K562 (cell line): Measurements from ENCODE around the gene BNIPL. TPM values are rescaled to one million over a fixed set of nuclear protein-coding genes. Genes with fewer than 3 reads are reported as not detected.

ENCODE experiments used
- ATF7 ChIP-seq: fragments of 450-650 bp; IDR thresholded peaks from 2 replicates; pipeline ENCODE4 v1.7.1; 2014; ENCODE audit warnings: mild to moderate bottlenecking, moderate library complexity
- BMI1 ChIP-seq: fragments of 150-350 bp; IDR thresholded peaks from 2 replicates; pipeline ENCODE4 v1.6.1; 2014; ENCODE audit warnings: low read length
- CBFA2T2 ChIP-seq: fragments of 450-650 bp; conservative IDR thresholded peaks from 2 replicates; pipeline ENCODE4 v1.6.1; 2017; ENCODE audit warnings: mild to moderate bottlenecking
- COPS2 ChIP-seq: fragments of 450-650 bp; conservative IDR thresholded peaks from 2 replicates; pipeline ENCODE4 v1.6.1; 2016; ENCODE audit warnings: mild to moderate bottlenecking, moderate library complexity
- FIP1L1 ChIP-seq: fragments of 200-400 bp; formaldehyde crosslinking; IDR thresholded peaks from 2 replicates; pipeline ENCODE4 v1.6.1; 2018; ENCODE audit warnings: mild to moderate bottlenecking, low read depth, low read length; ENCODE audit not compliant: poor library complexity, severe bottlenecking
- NBN ChIP-seq: fragments of 450-650 bp; IDR thresholded peaks from 2 replicates; pipeline ENCODE4 v1.6.1; 2016; ENCODE audit warnings: low read depth, mild to moderate bottlenecking
- NCOR1 ChIP-seq: fragments of 450-650 bp; IDR thresholded peaks from 2 replicates; pipeline ENCODE4 v1.6.1; 2016; ENCODE audit warnings: mild to moderate bottlenecking, moderate library complexity
- NRF1 ChIP-seq, 2 experiments: fragments of 450-650 bp; IDR thresholded peaks in 1 of 2; conservative IDR thresholded peaks in 1 of 2; 2 replicates each; pipeline ENCODE4 v1.6.1; 2014; ENCODE audit warnings: mild to moderate bottlenecking in 2 of 2
- TCF3 ChIP-seq: sonication (generic); formaldehyde crosslinking; IDR thresholded peaks from 2 replicates; pipeline ENCODE4 v1.4.0; 2020; ENCODE audit warnings: mild to moderate bottlenecking, missing genetic modification reagents
- ZNF274 ChIP-seq: IDR thresholded peaks from 2 replicates; pipeline ENCODE4 v1.6.1; 2011; ENCODE audit warnings: low read depth, mild to moderate bottlenecking, low read length, moderate library complexity, borderline replicate concordance
- ZNF57 ChIP-seq: fragments of 450-650 bp; formaldehyde crosslinking; IDR thresholded peaks from 2 replicates; pipeline ENCODE4 v1.4.0; 2020; ENCODE audit warnings: mild to moderate bottlenecking, moderate library complexity
- polyA plus RNA-seq, 8 experiments: library from polyadenylated mRNA; depleted of rRNA in 4 of 8; stranded (reverse) in 5 of 8; unstranded in 3 of 8; fragments of >200 nt; fragmentation: Nextera tagmentation in 2 of 8; fragmentation: Illumina TruSeq in 1 of 8; extraction: Ambion mirVana in 2 of 8; extraction: Trizol in 1 of 8; gene quantifications; 2 replicates each; pipeline versions ENCODE4 v1.2.1 to v1.2.3, GENCODE V29; 2011 to 2014; ENCODE audit warnings: inconsistent platforms in 1 of 8, missing spikeins in 1 of 8
- total RNA-seq, 7 experiments: library from RNA; depleted of rRNA in 6 of 7; stranded (reverse); fragments of >200 nt in 6 of 7; fragmentation: Illumina TruSeq in 2 of 7; extraction: Trizol in 2 of 7; gene quantifications; 2 replicates each; pipeline versions ENCODE4 v1.2.1 to v1.2.3, GENCODE V29; 2011 to 2021; ENCODE audit warnings: low replicate concordance in 1 of 7
- TF ChIP-seq, protein P1 (sequence below), 2 experiments: fragments of 450-650 bp in 1 of 2; sonication (generic) in 1 of 2; formaldehyde crosslinking in 1 of 2; IDR thresholded peaks in 1 of 2; conservative IDR thresholded peaks in 1 of 2; 2 replicates each; pipeline versions ENCODE4 v1.6.1 to v1.8.1; 2016 to 2023; ENCODE audit warnings: mild to moderate bottlenecking in 2 of 2, moderate library complexity in 2 of 2, inconsistent platforms in 1 of 2, missing genetic modification reagents in 1 of 2
- TF ChIP-seq, protein P2 (sequence below), 2 experiments: fragments of 450-650 bp in 1 of 2; IDR thresholded peaks; 2 replicates each; pipeline ENCODE4 v1.6.1; 2011 to 2017; ENCODE audit warnings: low read depth in 2 of 2, antibody characterized with exemption in 1 of 2, borderline replicate concordance in 1 of 2, low read length in 1 of 2, mild to moderate bottlenecking in 1 of 2, mixed read lengths in 1 of 2; ENCODE audit not compliant: control insufficient read depth in 1 of 2
- TF ChIP-seq, protein P3 (sequence below): fragments of 150-350 bp; IDR thresholded peaks from 2 replicates; pipeline ENCODE4 v1.6.1; 2014; ENCODE audit warnings: low read depth, mild to moderate bottlenecking, low read length, borderline replicate concordance
- TF ChIP-seq, protein P4 (sequence below): fragments of 250-450 bp; sonication (Bioruptor Pico); IDR thresholded peaks from 2 replicates; pipeline ENCODE4 v1.6.1; 2021; ENCODE audit warnings: mild to moderate bottlenecking
- TF ChIP-seq, protein P5 (sequence below): fragments of 250-450 bp; sonication (Bioruptor Pico); IDR thresholded peaks from 2 replicates; pipeline ENCODE4 v1.4.0; 2020; ENCODE audit warnings: mild to moderate bottlenecking, moderate library complexity, borderline replicate concordance

The BNIPL gene
- total and polyA plus RNA-seq, 9 of the 15 experiments (the other 6 are each of a cell fraction or from before 2014, with no cell fraction given) = 0.08 to 1.4 (median 0.68) TPM

DNA sequence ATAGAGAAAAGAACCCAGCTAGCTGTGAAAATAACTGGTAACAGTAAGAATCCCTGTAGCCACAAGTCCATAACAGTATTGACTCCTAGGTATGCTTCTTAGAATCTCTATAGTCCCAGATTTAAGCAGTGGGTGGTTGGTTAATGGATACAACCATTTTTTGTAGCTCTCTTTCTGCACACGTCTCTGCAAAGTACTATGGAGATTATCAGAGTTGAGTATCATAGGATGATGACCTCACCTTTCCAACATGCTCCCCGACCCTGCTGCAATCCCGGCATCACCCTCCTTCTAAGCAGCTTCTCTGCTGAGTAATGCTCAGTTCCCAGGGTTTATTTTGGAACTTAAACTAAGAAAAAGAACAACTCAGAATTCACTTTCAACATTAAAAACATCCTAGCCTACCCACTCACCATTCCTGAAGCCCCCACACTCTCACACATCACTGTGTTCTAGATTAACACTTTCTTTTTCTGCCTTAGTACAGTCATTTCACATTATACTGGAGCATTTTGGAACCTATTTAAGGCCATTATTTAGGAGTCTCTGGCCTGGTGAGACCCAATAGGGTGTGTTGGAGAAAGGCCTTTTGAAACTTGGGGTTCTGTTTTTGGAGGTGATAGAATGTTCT, 26.5 kb downstream of the BNIPL start (continued):
- TF ChIP-seq, protein P1, sequence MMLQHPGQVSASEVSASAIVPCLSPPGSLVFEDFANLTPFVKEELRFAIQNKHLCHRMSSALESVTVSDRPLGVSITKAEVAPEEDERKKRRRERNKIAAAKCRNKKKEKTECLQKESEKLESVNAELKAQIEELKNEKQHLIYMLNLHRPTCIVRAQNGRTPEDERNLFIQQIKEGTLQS (IDR thresholded peaks at IDR 0.05) = peak; percentile 99
- TF ChIP-seq, protein P1 (CRISPR knock-in tag; conservative IDR thresholded peaks at IDR 0.05) = peak; percentile 94
- TF ChIP-seq TCF3 = no peak
- TF ChIP-seq ZNF57 (CRISPR knock-in tag) = no peak
- no peak for TF ChIP-seq FIP1L1
- no peak for TF ChIP-seq ZNF274
- TF ChIP-seq, protein P2, sequence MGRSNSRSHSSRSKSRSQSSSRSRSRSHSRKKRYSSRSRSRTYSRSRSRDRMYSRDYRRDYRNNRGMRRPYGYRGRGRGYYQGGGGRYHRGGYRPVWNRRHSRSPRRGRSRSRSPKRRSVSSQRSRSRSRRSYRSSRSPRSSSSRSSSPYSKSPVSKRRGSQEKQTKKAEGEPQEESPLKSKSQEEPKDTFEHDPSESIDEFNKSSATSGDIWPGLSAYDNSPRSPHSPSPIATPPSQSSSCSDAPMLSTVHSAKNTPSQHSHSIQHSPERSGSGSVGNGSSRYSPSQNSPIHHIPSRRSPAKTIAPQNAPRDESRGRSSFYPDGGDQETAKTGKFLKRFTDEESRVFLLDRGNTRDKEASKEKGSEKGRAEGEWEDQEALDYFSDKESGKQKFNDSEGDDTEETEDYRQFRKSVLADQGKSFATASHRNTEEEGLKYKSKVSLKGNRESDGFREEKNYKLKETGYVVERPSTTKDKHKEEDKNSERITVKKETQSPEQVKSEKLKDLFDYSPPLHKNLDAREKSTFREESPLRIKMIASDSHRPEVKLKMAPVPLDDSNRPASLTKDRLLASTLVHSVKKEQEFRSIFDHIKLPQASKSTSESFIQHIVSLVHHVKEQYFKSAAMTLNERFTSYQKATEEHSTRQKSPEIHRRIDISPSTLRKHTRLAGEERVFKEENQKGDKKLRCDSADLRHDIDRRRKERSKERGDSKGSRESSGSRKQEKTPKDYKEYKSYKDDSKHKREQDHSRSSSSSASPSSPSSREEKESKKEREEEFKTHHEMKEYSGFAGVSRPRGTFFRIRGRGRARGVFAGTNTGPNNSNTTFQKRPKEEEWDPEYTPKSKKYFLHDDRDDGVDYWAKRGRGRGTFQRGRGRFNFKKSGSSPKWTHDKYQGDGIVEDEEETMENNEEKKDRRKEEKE (IDR thresholded peaks at IDR 0.05; ENCODE audit: borderline replicate concordance in 1 of 2, control insufficient read depth in 1 of 2, low read depth in 2 of 2, low read length in 1 of 2) = no peak
- no peak for TF ChIP-seq BMI1
- TF ChIP-seq, protein P3, sequence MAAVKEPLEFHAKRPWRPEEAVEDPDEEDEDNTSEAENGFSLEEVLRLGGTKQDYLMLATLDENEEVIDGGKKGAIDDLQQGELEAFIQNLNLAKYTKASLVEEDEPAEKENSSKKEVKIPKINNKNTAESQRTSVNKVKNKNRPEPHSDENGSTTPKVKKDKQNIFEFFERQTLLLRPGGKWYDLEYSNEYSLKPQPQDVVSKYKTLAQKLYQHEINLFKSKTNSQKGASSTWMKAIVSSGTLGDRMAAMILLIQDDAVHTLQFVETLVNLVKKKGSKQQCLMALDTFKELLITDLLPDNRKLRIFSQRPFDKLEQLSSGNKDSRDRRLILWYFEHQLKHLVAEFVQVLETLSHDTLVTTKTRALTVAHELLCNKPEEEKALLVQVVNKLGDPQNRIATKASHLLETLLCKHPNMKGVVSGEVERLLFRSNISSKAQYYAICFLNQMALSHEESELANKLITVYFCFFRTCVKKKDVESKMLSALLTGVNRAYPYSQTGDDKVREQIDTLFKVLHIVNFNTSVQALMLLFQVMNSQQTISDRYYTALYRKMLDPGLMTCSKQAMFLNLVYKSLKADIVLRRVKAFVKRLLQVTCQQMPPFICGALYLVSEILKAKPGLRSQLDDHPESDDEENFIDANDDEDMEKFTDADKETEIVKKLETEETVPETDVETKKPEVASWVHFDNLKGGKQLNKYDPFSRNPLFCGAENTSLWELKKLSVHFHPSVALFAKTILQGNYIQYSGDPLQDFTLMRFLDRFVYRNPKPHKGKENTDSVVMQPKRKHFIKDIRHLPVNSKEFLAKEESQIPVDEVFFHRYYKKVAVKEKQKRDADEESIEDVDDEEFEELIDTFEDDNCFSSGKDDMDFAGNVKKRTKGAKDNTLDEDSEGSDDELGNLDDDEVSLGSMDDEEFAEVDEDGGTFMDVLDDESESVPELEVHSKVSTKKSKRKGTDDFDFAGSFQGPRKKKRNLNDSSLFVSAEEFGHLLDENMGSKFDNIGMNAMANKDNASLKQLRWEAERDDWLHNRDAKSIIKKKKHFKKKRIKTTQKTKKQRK = no peak
- TF ChIP-seq, protein P4, sequence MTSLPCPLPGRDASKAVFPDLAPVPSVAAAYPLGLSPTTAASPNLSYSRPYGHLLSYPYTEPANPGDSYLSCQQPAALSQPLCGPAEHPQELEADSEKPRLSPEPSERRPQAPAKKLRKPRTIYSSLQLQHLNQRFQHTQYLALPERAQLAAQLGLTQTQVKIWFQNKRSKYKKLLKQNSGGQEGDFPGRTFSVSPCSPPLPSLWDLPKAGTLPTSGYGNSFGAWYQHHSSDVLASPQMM (CRISPR knock-in tag) = no peak
- TF ChIP-seq NCOR1 = no peak
- TF ChIP-seq CBFA2T2 = no peak
- TF ChIP-seq NBN = no peak
- no peak for TF ChIP-seq COPS2
- TF ChIP-seq, protein P5, sequence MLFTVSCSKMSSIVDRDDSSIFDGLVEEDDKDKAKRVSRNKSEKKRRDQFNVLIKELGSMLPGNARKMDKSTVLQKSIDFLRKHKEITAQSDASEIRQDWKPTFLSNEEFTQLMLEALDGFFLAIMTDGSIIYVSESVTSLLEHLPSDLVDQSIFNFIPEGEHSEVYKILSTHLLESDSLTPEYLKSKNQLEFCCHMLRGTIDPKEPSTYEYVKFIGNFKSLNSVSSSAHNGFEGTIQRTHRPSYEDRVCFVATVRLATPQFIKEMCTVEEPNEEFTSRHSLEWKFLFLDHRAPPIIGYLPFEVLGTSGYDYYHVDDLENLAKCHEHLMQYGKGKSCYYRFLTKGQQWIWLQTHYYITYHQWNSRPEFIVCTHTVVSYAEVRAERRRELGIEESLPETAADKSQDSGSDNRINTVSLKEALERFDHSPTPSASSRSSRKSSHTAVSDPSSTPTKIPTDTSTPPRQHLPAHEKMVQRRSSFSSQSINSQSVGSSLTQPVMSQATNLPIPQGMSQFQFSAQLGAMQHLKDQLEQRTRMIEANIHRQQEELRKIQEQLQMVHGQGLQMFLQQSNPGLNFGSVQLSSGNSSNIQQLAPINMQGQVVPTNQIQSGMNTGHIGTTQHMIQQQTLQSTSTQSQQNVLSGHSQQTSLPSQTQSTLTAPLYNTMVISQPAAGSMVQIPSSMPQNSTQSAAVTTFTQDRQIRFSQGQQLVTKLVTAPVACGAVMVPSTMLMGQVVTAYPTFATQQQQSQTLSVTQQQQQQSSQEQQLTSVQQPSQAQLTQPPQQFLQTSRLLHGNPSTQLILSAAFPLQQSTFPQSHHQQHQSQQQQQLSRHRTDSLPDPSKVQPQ (CRISPR knock-in tag) = no peak
- TF ChIP-seq NRF1 (conservative IDR thresholded peaks at IDR 0.05 in 1 of 2, IDR thresholded peaks at IDR 0.05 in 1 of 2) = 0 out of 4 replicates have a peak, but pooled peaks of 1 of the 2 experiments have one; percentile 15
- TF ChIP-seq ATF7 = peak; percentile 98
